HG02938 (cell line): ENCODE results near the gene SERBP1.
"Not testable (repeated sequence)": the region's sequence is repeated elsewhere in the genome, so short reads cannot be mapped to it uniquely, and the experiment has no call there.

Source experiments
- ATAC-seq: cut with Tn5 transposase; IDR thresholded peaks from one replicate; pipeline ENCODE4 v1.9.1; 2021; ENCODE audit warnings: mild to moderate bottlenecking, moderate library complexity; ENCODE audit not compliant: unreplicated experiment

SERBP1 gene

GRCh38 chr1:67413101-67413500, 17.1 kb downstream of the SERBP1 start:
- ATAC-seq: not testable (repeated sequence)

GRCh38 chr1:67408148-67408547, 22.1 kb downstream of the SERBP1 start:
- no peak for ATAC-seq

- no peak for ATAC-seq
Observed at GRCh38 chr1:67407498-67407897, 22.7 kb downstream of the SERBP1 start.

DNA sequence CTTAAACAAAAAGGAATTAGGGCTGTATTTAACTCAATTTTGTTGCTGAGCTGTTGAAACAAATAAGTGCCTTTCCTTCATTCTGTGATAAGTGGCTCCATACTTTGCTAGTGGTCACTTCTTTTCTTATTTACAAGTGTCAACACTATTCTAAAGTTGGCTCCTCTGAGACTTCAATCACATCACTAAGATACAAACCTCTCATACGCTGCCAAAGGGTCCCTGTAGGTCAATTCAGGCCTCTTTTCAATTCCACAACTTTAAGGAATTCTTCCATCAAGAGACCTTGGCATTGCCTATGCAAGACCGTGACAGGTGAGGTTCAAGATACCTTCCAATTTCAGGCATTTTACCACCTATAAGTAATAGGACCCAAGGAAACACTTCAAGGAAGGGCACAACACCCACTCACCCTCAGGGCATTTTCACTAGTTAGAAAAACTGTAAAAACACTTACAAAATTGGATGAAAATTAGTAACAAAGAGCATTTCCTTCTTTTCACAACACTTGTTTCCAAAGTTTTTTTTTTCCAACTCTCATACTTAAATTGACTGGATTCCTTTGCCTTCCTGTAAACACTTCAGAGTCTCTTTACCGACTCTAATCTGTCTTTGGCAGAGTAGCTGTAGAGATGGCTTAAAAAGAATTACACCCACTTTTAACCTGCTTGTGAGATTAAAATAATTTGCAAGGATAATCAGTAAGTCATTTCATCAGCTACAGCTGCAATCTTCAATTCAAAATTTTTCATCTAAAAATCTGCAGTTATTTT, 24.5 kb downstream of the SERBP1 start:
- ATAC-seq: no peak

GRCh38 chr1:67404212-67404620, 26.0 kb downstream of the SERBP1 start:
- no peak for ATAC-seq

DNA sequence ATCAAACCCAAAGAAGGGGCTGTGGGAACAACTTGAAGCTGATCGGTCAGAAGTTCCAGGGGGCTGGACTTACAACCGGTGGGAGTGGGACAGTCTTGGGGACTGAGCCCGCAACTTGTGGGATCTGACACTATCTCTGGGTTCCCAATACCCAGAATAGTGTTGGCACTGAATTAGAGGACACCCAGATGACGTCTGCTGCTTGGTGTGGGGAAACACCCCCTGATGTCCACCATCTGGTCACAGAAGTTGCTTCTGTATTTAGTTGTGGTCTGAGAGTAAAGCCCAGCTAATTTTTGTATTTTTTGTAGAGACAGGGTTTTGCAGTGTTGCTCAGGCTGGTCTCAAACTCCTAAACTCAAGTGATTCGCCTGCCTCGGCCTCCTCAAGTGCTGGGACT, 28.8 kb downstream of the SERBP1 start:
- no peak for ATAC-seq

DNA sequence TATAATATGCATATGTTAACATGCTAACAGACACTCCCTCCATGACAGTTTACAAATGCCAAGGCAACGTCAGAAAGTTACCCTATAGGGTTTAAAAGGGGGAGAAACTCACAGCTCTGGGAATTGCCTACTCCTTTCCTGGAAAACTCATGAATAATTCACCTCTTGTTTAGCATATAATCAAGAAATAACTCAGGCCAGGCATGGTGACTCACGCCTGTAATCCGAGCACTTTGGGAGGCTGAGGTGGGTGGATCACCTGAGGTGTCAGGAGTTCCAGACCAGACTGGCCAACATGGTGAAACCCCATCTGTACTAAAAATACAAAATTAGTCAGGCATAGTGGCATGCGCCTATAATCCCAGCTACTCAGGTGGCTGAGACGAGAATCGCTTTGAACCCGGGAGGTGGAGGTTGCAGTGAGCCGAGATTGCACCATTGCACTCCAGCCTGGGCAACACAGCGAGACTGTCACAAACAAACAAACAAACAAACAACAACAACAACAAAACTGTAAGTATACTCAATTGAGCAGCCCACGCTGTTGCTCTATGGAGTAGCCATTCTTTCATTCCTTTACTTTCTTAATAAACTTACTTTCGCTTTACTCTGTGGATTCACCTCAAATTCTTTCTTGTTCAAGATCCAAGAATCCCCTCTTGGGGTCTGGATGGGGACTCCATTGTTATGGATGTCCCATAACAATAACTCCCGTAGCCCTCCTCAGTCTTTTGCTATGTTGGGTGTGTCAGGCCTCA, 30.0 kb downstream of the SERBP1 start:
- not testable (repeated sequence) for ATAC-seq

DNA sequence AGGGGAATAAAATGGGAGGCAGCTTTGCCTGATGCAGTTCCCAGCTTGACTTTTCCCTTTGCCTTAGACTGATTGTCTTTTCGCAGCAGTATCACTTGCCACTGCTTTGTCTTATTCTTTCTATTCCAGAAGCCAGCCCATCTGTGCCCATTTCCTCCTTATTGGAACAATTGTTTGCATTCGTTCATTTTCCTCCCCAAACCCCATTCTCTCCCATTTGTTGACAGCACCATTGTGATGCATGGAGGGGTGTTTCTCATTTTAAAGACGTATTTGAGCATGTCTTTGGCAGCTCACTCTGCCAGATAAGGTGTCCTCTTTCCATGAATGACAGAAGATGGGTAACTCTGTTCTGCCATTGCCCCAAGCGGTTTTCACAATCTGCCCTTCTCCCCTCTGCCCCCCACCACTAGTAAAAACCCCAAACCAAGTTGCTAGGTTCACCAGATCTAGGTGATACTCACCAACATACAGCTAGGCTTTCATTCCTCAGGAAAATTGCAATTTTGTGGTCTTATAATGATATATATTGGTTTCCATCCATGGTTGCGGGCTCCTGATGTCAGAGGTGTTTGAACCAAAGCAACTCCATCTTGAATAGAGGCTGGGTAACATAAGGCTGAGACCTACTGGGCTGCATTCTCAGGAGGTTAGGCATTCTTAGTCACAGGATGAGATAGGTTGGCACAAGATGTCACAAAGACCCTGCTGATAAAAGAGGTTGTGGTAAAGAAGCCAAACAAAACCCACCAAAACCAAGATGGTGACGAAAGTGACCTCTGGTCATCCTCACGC, 30.8 kb downstream of the SERBP1 start:
- ATAC-seq: no peak

- ATAC-seq: no peak
Observed at GRCh38 chr1:67394548-67394947, 35.7 kb downstream of the SERBP1 start.

- ATAC-seq: no peak
Observed at GRCh38 chr1:67393737-67394136, 36.5 kb downstream of the SERBP1 start.

DNA sequence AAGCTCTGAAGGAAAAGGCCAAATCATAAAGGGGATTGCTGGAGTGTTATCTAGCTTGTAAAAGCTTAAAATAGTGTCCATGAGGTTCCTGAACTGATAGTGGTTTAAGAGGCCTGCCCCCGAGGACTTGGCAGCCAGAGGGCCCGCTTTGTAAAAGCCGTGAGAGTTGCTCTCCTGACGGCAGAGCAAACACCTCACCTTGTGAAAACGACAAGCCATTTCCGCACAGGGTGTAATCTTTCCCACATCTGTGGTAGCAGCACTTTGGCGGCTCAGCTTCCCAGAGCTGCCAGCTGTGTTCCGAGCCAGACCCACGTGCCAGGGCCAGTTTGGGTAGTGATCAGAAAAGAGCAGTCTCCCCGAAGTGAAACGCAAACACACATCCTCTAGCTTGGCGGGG, 37.0 kb downstream of the SERBP1 start:
- no peak for ATAC-seq

- ATAC-seq: no peak
Observed at GRCh38 chr1:67390041-67390887, 39.9 kb downstream of the SERBP1 start.

DNA sequence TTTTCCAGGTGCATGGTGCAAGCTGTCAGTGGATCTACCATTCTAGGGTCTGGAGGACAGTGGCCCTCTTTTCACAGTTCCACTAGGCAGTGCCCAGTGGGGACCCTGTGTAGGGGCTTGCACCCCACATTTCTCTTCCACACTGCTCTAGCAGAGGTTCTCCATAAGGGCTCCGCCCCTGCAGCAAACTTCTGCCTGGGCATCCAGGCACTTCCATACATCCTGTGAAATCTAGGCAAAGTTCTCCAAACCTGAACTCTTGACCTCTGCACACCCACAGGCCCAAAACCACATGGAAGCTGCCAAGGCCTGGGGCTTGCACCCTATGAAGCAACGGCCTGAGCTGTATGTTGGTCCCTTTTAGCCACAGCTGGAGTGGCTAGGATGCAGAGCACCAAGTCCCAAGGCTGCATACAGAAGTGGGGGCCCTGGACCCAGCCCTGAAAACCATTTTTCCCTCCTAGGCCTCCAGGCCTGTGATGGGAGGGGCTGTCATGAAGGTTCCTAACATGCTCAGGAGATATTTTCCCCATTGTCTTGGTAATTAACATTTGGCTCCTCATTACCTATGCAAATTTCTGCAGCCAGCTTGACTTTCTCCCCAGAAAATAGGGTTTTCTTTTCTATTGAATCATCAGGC, 46.1 kb downstream of the SERBP1 start:
- no peak for ATAC-seq

DNA sequence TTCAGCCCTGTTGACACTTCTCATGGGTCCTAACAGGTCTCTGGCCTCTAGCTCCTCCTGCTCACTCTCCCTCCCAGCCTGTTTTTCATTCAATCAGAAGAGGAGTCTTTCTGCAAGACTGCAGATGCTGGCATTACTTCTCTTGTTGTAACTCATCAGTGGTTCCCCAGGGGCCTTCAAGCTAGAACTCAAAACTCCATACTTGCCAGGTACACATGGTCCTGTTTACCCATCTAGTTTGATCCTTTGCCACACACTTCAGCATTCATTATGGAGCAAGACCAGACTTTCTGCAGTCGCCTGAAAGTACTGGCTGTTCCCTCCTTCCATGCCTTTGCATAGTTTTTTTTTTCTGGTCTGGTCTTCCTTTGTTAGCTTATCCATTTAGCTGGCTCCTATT, 47.9 kb downstream of the SERBP1 start:
- ATAC-seq: no peak

- no peak for ATAC-seq
Observed at GRCh38 chr1:67381154-67381553, 49.0 kb downstream of the SERBP1 start.

- no peak for ATAC-seq
Observed at GRCh38 chr1:67377253-67377652, 52.9 kb downstream of the SERBP1 start.

GRCh38 chr1:67376381-67376780, 53.8 kb downstream of the SERBP1 start:
- no peak for ATAC-seq

- ATAC-seq: no peak
Observed at GRCh38 chr1:67372898-67373297, 57.3 kb downstream of the SERBP1 start.

DNA sequence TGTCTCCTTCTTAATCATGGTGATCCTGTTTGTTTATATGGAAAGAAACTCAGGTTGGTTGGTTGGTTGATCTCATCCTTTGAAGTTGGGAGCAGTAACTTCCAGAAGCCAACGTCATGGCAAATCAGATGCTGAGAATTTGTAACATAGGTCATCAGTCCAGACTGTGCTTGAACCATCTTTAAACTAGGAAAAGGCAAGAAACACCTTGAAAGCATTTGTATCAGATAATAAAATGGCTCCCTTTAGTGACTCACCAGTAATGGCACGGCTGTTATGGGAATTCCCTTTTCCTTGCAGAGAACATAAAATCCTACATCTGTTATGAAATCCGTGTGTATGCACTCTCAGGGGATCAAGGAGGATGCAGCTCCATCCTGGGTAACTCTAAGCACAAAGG, 58.1 kb downstream of the SERBP1 start:
- ATAC-seq: no peak

GRCh38 chr1:67371681-67372080, 58.5 kb downstream of the SERBP1 start:
- no peak for ATAC-seq
